ENCODE measurements around the gene PIF1. TPM values are rescaled to one million over a fixed set of nuclear protein-coding genes. Genes with fewer than 3 reads are reported as not detected.

Gene PIF1
- polyA plus RNA-seq, 1 donor (not counting 4 experiments of a cell fraction or from before 2014, with no cell fraction given) = 7.6 TPM

GRCh38 chr15:64843991-64844390 lies 18.5 kb upstream of the PIF1 start:
- no peak overlapping the region for H3K27ac ChIP-seq (ENCODE audit: control insufficient read depth, insufficient read depth, low read length)
- FAIRE-seq = no peak
- dilution Hi-C loops (cut with MboI; ENCODE audit: extremely low pct_ligation_motif_present, low sequenced_read_pairs) = no loop called here
- H3K4me1 ChIP-seq (ENCODE audit: control insufficient read depth, extremely low read depth, insufficient read depth, low read length) = peaks cover 51% of the 10 kb centered on the region
- peak overlapping the region; percentile 43 for H3K4me2 ChIP-seq (ENCODE audit: control insufficient read depth, extremely low read depth, insufficient read depth, low read depth, low read length)
- H3K9me1 ChIP-seq (ENCODE audit: control insufficient read depth, extremely low read depth, insufficient read depth, low read length) = peaks cover 2% of the 10 kb centered on the region
- no peaks in the 10 kb centered on the region for H3K27me3 ChIP-seq (ENCODE audit: control insufficient read depth, extremely low read depth, insufficient read depth, low read length)
- DNase-seq (ENCODE audit: low read depth, low spot score) = no peak
- H4K20me1 ChIP-seq (ENCODE audit: control insufficient read depth, extremely low read depth, insufficient read depth, low read length) = no peaks in the 10 kb centered on the region
- no peak for TF ChIP-seq EZH2 (IDR thresholded peaks at IDR 0.05; ENCODE audit: low read length)
- TF ChIP-seq, protein P1, sequence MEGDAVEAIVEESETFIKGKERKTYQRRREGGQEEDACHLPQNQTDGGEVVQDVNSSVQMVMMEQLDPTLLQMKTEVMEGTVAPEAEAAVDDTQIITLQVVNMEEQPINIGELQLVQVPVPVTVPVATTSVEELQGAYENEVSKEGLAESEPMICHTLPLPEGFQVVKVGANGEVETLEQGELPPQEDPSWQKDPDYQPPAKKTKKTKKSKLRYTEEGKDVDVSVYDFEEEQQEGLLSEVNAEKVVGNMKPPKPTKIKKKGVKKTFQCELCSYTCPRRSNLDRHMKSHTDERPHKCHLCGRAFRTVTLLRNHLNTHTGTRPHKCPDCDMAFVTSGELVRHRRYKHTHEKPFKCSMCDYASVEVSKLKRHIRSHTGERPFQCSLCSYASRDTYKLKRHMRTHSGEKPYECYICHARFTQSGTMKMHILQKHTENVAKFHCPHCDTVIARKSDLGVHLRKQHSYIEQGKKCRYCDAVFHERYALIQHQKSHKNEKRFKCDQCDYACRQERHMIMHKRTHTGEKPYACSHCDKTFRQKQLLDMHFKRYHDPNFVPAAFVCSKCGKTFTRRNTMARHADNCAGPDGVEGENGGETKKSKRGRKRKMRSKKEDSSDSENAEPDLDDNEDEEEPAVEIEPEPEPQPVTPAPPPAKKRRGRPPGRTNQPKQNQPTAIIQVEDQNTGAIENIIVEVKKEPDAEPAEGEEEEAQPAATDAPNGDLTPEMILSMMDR (optimal IDR thresholded peaks at IDR 0.05 in 1 of 3, IDR thresholded peaks at IDR 0.05 in 1 of 3, conservative IDR thresholded peaks at IDR 0.05 in 1 of 3; ENCODE audit: extremely low read depth in 1 of 3, insufficient read depth in 2 of 3, low read length in 3 of 3) = no peak
- H2AFZ ChIP-seq (ENCODE audit: control insufficient read depth, low read length) = no peak overlapping the region
- peaks cover 62% of the 10 kb centered on the region for H3K79me2 ChIP-seq (ENCODE audit: control insufficient read depth, insufficient read depth, low read length)
- peaks cover 0 to 4% of the 10 kb centered on the region in 2 experiments for H3K36me3 ChIP-seq (ENCODE audit: control insufficient read depth in 2 of 2, extremely low read depth in 1 of 2, insufficient read depth in 2 of 2, low read length in 2 of 2)
- no peak overlapping the region for H3K4me3 ChIP-seq (ENCODE audit: control insufficient read depth in 2 of 3, extremely low read depth in 1 of 3, insufficient read depth in 2 of 3, low read depth in 1 of 3, low read length in 3 of 3)
- H3K9ac ChIP-seq (ENCODE audit: control insufficient read depth, extremely low read depth, insufficient read depth, low read length) = no peak overlapping the region
- H3K9me3 ChIP-seq (ENCODE audit: control insufficient read depth, low read depth, low read length) = no peaks in the 10 kb centered on the region

- H3K27ac ChIP-seq (ENCODE audit: control insufficient read depth, insufficient read depth, low read length) = peak overlapping the region; percentile 69
- dilution Hi-C loops (cut with MboI; ENCODE audit: extremely low pct_ligation_motif_present, low sequenced_read_pairs) = no loop called here
Observed at GRCh38 chr15:64842986-64843561, 17.6 kb upstream of the PIF1 start.

More at GRCh38 chr15:64842986-64843561, 17.6 kb upstream of the PIF1 start:
- DNase-seq (ENCODE audit: low read depth, low spot score) (no peak), FAIRE-seq (no peak)
- Histone ChIP-seq H3K36me3 (ENCODE audit: control insufficient read depth in 2 of 2, extremely low read depth in 1 of 2, insufficient read depth in 2 of 2, low read length in 2 of 2) (no peaks in the 10 kb centered on the region), H3K4me1 (ENCODE audit: control insufficient read depth, extremely low read depth, insufficient read depth, low read length) (peaks cover 51% of the 10 kb centered on the region), H3K4me2 (ENCODE audit: control insufficient read depth, extremely low read depth, insufficient read depth, low read depth, low read length) (peak overlapping the region; percentile 97), H3K79me2 (ENCODE audit: control insufficient read depth, insufficient read depth, low read length) (peaks cover 56% of the 10 kb centered on the region), H3K9me3 (ENCODE audit: control insufficient read depth, low read depth, low read length) (no peaks in the 10 kb centered on the region), H3K27me3 (ENCODE audit: control insufficient read depth, extremely low read depth, insufficient read depth, low read length) (no peaks in the 10 kb centered on the region), H3K9ac (ENCODE audit: control insufficient read depth, extremely low read depth, insufficient read depth, low read length) (peak overlapping the region; percentile 86), H4K20me1 (ENCODE audit: control insufficient read depth, extremely low read depth, insufficient read depth, low read length) (no peaks in the 10 kb centered on the region), H2AFZ (ENCODE audit: control insufficient read depth, low read length) (no peak overlapping the region), H3K9me1 (ENCODE audit: control insufficient read depth, extremely low read depth, insufficient read depth, low read length) (peaks cover 2% of the 10 kb centered on the region), H3K4me3 (ENCODE audit: control insufficient read depth in 2 of 3, extremely low read depth in 1 of 3, insufficient read depth in 2 of 3, low read depth in 1 of 3, low read length in 3 of 3) (peak overlapping the region; percentile 64 to 88 (median 81))
- TF ChIP-seq EZH2 (IDR thresholded peaks at IDR 0.05; ENCODE audit: low read length) = no peak
- TF ChIP-seq, protein P1 (optimal IDR thresholded peaks at IDR 0.05 in 1 of 3, IDR thresholded peaks at IDR 0.05 in 1 of 3, conservative IDR thresholded peaks at IDR 0.05 in 1 of 3; ENCODE audit: extremely low read depth in 1 of 3, insufficient read depth in 2 of 3, low read length in 3 of 3) = peak in 1 of 3 experiments; percentile 12
